ENCODE data around the gene ARHGAP44.
"Not testable (repeated sequence)": the region's sequence is repeated elsewhere in the genome, so short reads cannot be mapped to it uniquely, and the experiment has no call there.

The ARHGAP44 gene

DNA sequence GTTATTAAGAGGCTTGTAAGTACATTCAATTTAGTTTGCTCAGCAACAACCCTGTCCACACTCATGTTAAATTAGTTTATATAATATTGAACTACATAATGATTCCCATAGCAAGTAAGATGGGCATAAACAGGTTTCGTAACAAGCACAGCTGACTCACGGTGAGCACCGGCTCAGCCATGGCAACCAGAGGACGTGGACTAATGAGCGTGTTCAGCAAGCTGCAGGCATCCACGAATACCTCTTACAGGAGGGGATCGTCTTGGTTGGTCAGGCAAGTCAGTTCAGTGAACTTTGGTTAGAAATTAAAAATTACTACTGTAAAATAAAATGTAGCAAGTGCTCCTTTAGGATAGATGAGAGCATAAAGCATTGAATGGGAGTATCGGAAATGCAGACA is 170.1 kb downstream of the ARHGAP44 start:
- DNase-seq = peak in 7 of 56 donors; percentile 4 to 41 (median 10)

DNA sequence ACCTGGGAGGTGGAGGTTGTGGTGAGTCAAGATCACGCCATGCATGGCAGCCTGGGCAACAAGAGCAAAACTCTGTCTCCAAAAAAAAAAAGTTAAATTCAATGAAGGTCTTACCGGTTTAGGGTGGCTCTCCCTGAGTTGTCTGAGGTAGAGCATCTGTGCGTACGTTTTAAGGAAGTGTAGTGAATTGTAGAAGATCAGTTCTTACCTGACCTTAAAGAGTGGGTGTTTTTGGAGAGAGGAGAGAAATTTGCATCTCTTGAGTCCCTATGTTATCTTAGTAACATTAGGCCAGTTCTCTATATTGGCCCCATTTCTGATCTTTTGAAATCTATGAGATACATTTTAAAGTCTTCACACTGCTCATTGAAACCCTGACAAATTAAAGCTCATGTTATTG is 172.4 kb downstream of the ARHGAP44 start:
- DNase-seq = no peak

DNA sequence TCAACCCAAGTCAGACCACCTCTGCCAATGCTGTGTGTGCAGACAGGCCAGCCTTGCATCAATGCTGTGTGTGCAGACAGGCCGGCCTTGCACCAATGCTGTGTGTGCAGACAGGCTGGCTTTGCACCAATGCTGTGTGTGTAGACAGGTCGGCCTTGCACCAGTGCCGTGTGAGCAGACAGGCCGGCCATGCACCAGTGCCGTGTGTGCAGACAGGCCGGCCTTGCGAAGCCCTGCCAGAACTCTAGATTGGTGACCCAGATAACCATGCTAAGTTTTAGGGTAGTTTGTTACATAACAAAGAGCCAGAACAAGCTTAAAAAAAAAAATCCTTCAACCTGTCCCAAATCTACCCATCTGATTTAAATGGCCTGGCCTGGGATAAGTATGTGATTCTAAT is 174.2 kb downstream of the ARHGAP44 start:
- no peak for DNase-seq

DNA sequence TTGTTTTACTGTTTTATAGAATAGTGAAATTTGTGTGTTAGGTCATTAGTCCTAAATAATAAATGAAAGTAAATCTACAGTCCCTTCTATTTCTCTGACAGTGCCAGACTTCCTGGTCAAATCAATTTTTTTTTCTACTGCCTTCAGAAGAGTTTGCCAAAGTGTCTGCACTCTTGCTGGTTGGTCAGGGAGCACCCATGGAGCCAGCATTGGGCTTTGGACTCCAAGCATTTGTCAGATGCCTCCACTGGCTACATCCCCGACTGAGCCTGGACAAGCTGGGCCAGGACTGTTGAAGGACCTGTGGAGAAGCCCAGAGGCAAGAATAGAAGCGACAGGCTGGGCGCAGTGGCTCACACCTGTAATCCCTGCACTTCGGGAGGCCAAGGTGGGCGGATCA is 174.9 kb downstream of the ARHGAP44 start:
- no peak for DNase-seq

DNA sequence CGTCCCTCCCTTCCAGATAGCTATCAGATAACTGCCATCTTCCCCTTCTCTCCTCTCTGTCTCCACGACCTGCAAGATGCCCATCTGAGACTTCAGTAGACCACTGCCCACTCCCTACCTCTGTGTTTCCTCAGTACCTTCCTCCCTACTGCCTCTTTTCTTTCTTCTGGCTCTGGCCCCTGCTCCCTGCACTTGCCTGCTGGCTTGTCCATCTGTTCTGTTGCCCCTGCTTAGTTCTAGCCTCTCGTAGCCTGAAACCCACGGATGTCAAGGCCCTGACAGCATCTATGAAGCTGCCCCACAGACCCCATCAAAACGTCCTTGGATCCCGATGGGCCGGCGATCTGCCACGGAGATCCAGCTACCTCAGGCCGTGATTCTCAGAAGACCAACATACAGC is 175.5 kb downstream of the ARHGAP44 start:
- DNase-seq = no peak

DNA sequence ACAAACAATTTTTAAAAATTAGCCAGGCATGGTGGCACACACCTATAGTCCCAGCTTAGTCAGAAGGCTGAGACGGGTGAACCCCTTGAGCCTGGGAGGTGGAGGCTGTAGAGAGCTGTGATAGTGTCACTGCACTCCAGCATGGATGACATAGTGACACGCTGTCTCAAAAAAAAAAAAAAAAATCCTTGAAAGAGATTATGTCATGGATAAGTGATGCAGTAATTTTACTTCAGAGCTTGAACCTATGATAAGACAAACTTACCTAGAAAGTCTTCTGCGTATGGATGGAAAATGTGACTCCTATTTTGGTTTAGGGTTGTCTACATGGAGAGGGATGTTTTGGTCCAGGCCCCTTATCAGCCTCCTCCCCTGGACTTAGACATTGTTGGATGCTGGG is 176.7 kb downstream of the ARHGAP44 start:
- no peak for DNase-seq

DNA sequence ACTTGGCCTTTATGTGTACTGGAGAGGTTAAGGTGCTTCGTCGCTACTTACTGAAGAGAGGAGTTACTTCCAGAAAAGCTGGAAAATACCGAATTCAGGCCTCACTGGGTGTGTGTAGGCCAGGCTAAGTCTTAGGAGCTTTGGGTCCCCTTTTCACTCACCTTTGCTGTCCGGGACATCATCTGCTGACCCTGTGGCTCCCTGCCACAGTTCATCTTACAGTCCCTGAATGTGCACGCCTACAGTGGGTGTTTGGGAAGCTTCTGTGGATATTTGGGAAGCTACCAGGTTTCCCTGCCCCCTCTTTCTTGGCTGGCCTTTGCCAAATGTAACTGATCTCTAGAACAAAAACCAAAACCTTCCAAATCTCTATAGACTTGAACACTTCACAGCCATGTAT is 177.1 kb downstream of the ARHGAP44 start:
- no peak for DNase-seq

DNA sequence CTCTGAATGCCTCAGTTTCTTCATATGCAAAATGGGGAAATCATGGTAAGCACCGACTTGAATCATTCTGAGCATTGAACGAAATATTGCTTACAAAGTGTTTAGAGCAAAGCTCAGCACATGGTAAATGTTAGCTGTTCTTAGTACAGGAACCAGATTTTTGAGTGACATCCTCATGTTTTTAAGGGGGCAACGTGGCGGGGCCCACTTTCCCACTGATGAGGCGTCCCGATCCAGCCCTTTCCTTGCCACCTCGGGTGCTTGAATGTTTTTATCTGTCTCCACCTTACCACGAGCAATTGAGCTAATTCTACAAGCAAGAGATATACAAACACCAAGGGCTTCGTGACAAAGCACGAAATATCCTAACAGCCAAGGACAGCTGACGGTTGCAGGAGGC is 178.7 kb downstream of the ARHGAP44 start:
- no peak for DNase-seq

DNA sequence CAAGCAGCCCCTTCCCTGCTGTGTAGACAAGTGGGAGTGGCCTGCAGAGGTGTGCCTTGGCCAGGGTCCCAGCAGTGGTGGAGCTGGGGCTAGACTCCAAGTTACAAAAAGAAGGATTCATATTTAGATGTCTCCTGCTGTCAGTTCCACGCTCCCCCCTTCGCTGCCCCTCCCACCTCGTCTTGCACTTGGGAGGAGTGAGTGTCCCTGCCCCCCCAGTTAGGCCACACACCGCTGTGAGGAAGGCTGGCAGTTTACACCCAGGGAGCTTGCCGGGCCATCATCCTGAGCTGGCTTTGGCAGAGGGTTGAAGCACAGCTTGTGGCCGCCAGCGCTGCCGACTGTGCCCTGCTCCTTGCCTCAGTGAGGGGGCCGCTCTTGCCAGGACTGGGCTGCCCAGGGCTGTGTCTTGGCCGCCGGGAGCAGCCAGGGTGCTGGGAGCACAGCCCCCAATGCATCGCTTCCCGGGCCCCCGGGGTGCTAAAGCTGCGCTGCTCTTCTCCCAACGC is 184.3 kb downstream of the ARHGAP44 start:
- peak in 11 of 56 donors; percentile 5 to 74 (median 18) for DNase-seq

DNA sequence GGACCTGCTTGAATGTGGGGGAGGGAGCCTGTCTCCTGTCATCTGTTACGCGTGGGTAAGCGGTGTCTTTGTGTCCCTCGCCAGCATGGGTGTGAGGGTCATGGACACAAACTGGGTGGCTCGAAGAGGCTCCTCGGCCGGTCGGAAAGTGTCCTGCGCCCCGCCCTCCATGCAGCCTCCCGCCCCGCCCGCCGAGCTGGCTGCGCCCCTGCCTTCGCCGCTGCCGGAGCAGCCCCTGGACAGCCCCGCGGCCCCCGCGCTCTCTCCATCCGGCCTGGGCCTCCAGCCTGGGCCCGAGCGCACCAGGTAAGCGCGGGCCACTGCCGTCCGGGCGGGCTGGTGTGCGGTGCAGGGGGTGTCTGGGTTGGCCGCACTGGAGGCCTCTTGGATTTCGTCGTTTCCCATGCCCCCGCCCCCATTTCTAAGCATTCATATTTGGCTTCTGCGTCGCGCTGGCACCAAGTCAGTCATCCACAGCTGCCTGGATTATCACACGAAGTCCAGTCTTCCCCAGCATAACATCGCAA is 184.8 kb downstream of the ARHGAP44 start:
- DNase-seq = peak in 1 of 56 donors; percentile 4

DNA sequence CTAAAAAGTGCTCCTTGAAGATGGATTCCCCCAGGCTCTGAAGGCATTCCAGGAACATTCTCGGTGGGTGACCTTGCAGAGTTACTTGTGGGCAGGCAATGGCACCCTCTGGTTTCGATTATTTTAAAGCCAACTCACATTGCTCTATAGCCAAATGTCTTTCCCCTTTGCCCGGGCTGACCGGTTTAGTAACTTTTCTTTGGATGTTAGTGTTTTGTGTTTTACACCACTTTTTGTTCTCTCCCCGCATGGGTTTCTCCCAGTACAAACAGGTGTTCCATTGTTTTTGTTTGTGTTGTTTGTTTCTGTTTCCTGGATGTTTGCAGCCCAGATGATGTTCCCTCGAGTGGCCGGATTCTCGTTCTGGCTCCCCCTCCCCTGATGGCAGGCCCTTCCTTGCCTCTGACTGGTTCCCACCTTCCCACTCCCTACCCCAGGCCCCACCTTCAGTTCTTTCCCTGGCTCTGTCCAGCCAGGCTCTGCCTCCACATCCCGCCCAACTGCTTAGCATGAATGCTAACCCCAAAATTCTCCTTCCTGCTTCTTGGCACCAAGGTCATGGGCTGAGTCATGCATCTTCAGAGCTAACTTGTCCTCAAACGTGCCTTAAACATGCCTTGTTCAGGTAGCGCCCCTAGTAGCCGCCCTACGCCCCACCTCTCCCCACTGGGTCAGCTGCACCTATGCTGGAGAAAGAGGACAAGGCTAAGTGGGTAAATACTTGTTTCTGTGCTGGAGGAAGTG is 187.9 kb downstream of the ARHGAP44 start:
- DNase-seq = no peak

DNA sequence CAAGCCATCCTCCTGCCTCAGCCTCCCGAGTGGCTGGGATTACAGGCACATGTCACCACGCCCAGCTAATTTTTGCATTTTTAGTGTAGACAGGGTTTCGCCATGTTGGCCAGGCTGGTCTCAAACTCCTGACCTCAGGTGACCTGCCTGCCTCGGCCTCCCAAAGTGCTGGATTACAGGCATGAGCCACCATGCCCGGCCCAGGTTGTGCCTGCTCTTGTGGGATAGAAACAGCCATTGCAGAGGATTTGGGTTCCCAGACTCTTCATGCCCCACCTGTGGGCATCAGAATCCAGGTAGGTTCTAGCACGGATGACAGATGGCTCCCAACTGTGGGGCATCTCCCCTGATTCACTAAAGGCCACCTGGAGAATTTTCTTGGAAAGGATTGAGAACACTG is 189.5 kb downstream of the ARHGAP44 start:
- not testable (repeated sequence) for DNase-seq

DNA sequence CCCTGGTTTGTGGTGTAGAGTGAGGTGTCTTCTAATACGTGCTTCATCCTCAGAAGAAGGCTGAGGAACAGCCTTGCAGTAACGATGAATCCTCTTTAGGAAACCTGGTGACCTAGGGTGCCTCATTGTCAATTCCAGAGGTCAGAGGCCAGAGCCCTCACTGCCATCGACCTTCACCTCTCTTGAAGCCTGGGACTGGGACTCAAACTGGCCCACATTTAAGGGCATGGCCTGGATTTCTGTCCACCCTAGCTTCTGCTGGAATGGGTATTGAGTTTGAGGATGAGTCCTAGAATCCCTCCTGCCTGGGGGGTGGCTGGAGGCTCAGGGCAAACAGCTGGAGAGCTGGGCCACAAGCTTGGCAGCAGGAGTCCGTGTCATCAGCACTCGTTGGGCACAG is 189.9 kb downstream of the ARHGAP44 start:
- DNase-seq = no peak

DNA sequence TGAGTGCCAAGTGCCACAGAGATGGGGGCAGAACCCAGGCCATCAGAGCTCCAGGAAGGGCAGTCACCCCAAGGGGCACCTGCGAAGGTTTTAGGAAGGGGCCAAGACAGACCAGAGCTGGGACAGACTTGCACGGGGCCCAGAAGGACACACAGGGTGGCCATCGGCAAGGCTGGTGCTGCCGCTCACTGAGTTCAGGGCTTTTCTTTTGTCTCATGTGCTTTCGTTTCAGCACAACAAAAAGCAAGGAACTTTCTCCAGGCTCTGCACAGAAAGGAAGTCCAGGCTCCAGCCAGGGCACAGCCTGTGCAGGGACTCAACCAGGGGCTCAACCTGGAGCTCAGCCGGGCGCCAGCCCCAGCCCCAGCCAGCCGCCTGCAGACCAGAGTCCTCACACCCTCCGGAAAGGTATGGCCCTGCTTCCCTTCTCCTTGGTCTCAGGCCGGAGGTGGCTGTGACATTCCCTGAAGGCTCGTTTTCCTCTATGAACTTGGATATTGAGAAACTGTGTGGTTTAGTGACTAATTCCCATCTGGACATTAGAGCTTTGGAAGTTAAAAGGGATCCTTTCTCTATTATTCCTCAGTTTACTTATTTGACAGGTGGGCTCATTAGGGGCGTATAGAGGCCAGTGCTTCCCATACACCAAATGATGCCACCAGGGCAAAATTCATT is 190.7 kb downstream of the ARHGAP44 start:
- no peak for DNase-seq

DNA sequence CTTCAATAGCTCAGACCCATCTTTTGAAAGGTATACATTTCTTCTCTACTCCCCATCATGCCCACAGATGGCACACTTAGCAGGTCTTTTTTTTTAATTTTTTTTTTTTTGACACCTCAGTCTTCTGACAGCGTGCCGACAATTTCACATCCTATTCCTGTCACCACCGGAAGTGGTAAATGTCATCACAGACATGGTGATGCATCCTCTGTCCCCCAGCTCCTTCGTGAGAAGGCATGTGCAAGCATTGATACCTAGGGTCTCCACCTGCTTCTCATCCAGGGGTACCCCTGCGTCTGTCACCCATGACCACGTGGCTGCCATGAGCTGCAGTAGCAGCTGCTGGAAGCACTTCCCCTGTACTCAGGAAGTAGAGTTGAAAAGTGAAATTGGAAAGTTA is 192.9 kb downstream of the ARHGAP44 start:
- no peak for DNase-seq

DNA sequence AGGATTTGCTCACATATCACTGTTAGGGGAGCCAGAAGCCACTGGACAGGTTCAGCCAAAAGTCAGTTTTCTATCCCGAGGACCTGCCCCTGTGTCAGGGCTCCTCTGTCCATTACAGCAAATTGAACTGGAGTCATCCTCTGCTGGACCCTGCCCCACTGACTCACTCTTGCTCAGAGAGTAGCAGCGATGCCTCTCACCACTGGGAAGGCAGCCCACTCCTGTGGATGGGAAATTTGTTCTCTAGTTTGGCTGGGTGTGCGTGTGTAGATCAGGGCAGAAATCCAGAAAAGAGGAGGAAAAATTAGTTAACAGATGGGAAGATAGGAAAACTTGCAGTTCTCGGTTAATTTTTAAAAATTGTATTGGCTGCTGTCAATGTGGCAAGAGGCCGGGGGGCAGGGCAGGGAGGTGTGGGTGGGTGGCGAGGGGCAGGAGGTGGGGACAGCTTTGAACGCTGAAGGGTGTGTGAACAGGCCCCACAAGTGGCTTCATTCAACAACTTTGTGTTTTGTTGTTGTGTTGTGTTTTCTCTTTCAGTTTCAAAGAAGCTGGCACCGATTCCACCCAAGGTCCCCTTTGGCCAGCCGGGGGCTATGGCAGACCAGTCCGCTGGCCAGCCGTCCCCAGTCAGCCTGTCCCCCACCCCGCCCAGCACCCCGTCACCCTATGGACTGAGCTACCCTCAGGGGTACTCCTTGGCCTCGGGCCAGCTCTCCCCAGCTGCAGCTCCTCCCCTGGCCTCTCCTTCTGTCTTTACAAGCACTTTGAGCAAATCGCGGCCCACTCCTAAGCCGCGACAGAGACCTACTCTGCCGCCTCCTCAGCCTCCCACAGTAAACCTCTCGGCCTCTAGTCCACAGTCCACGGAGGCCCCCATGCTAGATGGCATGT is 194.9 kb downstream of the ARHGAP44 start:
- peak in 10 of 56 donors; percentile 4 to 39 (median 19) for DNase-seq

DNA sequence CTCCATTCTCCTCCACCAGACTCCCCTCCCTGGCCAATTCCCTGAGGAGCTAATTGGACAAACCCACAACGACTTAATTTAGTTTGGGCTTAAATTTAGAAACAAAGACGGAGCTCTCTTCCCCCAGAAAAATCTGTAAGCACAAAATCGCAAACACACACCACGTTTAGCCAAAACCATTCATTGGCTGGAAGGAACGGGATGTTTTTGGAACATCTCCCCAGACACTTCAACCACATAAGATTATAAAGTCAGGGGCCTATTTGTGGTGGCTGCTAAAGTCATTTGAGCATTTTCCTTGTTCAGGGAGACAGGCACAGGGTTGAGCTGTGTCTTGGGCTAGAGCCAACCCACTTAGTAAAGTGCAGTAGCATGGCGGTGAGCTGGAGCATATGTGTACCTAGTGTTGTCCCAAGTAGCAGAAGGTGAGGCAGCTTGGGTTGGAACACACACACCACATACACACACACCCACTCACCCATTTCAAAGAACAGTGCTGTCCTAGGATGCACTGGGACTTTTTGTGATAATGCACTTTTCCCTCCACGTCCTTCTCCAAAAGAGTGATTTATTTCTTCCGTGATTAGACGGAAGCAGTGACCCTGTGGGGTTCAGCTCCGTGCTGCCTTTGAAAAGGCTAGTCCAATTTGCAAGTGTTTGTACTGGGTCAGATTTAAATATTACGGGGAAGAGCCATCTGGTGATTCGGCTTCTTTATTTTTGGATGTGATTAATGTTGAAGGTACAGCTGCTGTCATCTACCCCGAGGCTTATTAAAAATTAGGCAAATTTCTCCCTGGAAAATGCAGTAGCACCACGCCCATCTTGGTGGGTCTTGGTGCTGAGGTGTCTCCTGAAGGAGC is 196.4 kb downstream of the ARHGAP44 start:
- DNase-seq = peak in 7 of 56 donors; percentile 16 to 40 (median 20)

DNA sequence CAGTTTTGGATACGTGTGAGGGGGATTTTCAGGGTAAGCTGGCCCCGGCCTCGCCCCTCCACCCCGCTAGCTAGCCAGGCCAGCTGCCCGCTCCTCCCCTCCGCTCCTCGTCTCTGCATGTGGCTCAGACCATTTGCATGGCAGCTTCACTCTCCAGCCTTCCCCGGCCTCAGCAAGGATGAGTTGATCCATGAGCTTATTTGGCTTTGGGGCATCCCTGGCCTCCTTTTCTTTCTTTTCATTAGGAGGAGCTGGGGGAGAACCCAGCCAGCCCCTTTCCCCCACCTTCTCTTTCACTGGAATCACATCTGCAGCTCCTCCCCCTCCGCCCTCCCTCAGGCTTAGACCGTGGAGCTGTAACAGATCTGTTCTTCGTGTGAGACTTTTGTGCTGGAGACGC is 197.8 kb downstream of the ARHGAP44 start:
- no peak for DNase-seq

DNA sequence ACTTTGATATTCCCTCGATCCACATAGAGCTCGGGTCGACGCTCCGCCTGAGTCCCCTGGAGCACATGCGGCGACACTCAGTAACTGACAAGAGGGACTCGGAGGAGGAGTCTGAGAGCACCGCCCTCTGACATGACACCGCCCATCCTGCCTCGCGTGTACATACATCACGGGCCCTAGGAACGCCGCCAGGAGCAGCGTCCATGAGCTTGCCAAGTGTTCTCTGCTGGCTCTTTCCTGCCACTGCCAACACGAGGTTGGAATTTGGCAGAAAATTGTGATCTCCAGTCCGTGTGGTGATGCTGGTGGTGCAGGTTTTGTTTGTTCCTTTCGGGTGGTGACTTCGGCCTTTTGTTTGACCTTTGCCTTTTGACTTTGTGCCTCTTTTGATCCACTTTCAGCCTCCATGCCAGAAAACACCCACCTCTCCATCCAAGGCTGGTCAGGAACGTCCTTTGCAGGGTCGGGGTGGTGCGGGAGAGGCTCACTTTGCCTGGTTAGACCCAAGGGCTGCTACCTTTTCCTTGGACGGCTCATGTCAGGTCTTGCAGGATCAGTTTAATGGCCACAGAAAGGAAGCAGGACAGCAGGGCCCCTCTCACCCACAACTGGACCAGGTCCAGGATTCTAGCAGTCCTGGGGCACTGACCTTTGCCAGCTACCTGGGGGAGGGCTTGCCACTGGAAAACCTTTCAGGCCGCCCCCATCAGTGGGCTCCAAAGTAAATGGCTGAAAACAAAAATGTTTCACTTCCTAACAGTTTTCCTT is 200.9 kb downstream of the ARHGAP44 start:
- DNase-seq = peak in 4 of 56 donors; percentile 5 to 25 (median 10)

DNA sequence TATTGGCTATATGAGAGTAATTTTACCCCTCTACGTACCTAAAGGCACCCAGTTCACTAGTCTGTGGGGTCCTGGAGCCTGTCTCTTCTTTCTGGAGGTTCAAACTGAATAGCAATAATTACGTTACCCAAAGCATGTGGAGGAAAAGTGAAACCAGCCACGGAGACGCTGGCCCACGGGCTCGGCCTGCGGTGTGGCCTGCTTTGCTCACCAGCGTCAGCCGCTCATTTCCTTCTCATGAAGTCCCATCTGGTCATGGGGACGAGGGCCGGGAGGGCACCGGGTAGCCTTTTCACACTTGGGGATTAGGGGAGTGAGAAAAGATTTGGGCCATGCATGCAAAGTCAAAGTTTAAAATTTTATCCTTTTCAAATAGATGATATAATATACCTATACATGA is 201.6 kb downstream of the ARHGAP44 start:
- DNase-seq = no peak
